Measurements from ENCODE around the gene SETX.

GRCh38 chr9:132243156-132244074, 111.4 kb downstream of the SETX start:
- TF ChIP-seq CTCF (IDR thresholded peaks at IDR 0.05) (no peak), EZH2 (IDR thresholded peaks at IDR 0.05; ENCODE audit: borderline replicate concordance, insufficient read depth, low read depth, low read length, poor library complexity, severe bottlenecking) (no peak)

Measured in B cell (primary cell).